Measurements from ENCODE around the gene CSRP2.

The CSRP2 gene

DNA sequence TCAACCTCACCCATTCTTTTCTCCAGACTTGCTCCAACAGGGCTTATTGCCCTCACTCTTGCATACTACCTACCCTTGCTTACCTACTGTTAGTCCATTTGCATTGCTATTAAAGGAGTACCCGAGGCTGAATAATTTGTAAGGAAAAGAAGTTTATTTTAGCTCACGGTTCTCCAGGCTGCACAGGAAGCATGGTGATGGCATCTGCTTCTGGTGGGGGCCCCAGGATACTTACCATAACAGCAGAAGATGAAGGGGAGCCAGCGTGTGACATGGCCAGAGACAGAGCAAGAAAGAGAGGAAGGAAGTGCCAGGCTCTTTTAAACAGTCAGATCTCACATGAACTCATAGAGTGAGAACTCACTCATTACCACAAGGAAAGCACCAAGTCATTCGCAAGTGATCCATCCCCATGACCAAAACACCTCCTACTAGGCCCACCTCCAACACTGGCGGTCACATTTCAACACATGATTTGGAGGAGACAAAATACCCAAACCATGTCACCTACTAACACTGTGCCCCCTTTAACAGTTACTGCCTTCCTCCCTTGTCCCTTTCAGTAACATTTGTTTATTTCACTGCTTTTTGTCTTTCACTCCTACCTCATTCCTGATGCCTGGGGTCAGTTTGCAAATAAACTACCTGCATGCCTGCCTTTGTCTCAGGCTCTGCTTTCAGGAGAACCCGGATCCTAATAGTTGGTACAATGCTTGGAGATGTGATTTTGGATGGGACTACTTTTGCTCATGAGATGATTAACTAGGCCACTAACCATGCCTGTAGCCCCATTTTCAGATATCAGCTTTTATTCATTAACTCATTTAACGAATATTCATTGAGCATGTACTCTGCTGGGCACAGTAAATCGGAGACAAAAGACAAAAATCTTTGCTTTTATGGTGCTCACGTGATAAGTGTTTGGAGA is 41.6 kb upstream of the CSRP2 start:
- CTCF ChIA-PET, result no interaction called here
- TF ChIP-seq, protein P1, sequence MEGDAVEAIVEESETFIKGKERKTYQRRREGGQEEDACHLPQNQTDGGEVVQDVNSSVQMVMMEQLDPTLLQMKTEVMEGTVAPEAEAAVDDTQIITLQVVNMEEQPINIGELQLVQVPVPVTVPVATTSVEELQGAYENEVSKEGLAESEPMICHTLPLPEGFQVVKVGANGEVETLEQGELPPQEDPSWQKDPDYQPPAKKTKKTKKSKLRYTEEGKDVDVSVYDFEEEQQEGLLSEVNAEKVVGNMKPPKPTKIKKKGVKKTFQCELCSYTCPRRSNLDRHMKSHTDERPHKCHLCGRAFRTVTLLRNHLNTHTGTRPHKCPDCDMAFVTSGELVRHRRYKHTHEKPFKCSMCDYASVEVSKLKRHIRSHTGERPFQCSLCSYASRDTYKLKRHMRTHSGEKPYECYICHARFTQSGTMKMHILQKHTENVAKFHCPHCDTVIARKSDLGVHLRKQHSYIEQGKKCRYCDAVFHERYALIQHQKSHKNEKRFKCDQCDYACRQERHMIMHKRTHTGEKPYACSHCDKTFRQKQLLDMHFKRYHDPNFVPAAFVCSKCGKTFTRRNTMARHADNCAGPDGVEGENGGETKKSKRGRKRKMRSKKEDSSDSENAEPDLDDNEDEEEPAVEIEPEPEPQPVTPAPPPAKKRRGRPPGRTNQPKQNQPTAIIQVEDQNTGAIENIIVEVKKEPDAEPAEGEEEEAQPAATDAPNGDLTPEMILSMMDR (conservative IDR thresholded peaks at IDR 0.05; ENCODE audit: low read depth), result no peak
- POLR2A ChIA-PET (ENCODE audit: low non-redundant PET), result no interaction called here
- DNase-seq (ENCODE audit: low spot score), result no peak
- no peak overlapping the region for H3K27ac ChIP-seq

DNA sequence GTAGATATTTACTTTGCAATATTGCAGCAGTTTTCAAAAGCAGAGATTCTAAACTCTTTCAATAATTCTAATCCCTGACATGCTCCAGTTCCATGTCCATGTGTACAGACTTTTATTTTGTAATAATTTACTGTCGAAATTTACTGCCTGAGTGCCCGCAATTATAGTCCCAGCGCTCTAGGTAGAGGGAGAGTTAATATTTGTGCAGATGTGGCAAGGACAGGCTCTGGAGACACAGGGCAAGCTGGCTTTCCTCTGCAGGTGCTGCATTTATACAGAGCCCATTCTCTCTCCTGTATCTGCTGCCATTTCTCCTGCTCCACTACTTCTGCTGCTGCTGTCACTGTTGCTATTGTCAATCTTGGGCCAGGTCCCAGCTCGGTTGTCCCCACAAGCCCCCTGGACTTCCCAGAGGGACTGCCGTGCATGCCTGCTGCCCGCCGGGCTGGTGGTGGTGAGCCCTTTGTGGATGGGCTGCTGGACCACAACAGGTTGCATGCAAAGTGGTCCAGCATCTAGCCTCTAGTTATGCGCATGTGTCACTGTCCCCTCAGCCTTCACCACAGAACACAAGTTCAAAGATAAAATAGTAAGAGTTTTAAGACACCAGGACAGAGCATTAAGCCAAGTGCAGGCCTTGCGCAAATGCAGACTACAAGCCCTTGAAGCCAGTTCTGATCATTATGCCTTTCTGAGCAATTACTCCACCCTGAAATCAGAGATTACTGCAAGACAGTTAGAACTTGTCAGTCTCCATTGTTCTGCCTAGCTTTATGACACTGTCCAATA is 40.8 kb upstream of the CSRP2 start:
- no peak for DNase-seq (ENCODE audit: low spot score)
- POLR2A ChIA-PET (ENCODE audit: low non-redundant PET), result no interaction called here
- no peak overlapping the region for H3K27ac ChIP-seq
- CTCF ChIA-PET, result no interaction called here
- TF ChIP-seq, protein P1 (conservative IDR thresholded peaks at IDR 0.05; ENCODE audit: low read depth), result no peak

DNA sequence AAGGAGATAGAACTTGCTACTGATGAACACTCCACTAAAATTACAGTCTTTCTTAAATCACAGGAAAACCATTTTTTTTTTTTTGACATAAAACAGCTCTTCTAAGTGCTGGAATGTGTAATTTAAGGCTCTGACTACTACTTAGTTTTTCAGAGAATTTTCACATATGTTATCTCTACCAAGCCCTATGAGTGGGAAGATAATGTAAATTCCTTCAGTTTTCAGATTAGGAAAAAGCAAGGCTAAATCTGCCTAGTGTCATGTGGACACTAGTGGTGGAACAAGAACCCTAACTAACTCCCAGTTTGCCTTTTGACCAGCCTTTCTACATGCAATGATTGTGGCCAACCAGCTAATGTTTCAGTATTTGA is 37.3 kb upstream of the CSRP2 start:
- H3K27ac ChIP-seq, result no peak overlapping the region
- ChIA-PET CTCF (no interaction called here), POLR2A (ENCODE audit: low non-redundant PET) (no interaction called here)
- TF ChIP-seq, protein P1 (conservative IDR thresholded peaks at IDR 0.05; ENCODE audit: low read depth), result no peak
- no peak for DNase-seq (ENCODE audit: low spot score)

DNA sequence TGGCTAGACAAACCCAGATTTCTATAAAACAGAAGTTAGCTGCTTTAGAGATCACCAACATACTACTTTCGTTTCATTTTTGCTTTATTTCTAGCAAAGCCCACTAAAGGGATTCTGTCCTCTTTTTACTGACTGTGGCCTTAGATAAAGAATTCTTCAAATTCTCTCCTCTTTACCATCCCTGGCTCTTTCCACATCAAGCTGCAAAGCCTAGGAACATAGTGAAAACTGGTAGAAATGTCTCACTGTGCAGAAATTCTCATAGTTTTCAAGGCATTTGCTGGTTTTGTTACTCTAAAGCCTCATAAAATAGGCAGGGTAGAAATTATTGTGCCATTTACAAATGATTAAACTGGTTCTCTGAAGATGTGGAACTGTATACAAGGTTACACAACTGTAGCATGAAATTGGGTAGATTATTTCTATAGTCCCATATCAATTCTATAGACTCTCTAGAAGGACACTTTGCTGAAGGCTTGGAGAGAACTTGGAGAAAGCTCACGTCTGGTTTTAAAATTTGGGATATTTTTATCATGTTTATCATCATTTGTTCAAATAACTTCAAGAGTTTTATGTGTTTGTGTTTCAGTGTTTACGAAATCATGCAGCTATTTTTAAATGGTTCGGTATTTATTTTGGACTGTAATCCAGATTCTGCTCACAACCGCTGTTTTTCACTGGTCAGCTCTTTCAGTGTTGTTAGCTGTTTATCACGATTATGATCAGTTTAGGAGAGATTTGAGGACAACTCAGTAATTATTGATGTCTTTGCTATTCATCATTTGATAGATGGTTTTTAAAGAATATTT is 36.7 kb upstream of the CSRP2 start:
- DNase-seq (ENCODE audit: low spot score), result no peak
- ChIA-PET CTCF (no interaction called here), POLR2A (ENCODE audit: low non-redundant PET) (no interaction called here)
- H3K27ac ChIP-seq, result no peak overlapping the region
- TF ChIP-seq, protein P1 (conservative IDR thresholded peaks at IDR 0.05; ENCODE audit: low read depth), result no peak

DNA sequence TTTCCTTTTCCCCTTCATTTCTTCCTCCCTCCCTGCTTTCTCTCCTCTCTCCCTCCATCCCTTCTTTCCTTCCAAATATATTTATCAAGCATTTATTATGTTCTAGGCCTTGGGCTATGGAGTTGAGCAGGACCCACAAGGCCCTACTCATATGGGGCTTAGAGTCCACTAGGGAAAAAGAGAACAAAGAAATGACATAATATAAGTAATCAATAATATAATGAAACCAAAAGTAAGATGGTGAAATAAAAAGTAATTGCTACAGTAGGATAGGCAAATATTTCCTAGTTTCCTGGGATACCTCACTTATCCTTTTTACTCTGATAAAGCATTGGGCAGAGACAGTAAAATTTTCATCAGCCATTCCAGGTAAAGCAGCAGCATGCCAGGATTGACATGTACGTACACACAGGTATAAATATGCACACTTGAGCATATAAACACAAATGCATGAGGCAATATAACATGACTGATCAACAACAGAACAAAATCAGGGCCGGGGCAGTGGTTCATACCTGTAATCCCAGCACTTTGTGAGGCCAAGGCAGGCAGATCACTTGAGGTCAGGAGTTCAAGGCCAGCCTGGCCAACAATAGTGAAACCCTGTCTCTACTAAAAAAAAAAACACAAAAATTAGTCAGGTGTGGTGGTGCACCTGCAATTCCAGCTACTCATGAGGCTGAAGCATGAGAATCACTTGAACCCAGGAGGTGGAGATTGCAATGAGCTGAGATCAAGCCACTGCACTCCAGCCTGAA is 35.5 kb upstream of the CSRP2 start:
- TF ChIP-seq, protein P1 (conservative IDR thresholded peaks at IDR 0.05; ENCODE audit: low read depth), result no peak
- H3K27ac ChIP-seq, result no peak overlapping the region
- ChIA-PET CTCF (no interaction called here), POLR2A (ENCODE audit: low non-redundant PET) (no interaction called here)
- no peak for DNase-seq (ENCODE audit: low spot score)

Data from RWPE1 (cell line).